A549 (cell line): ENCODE results near the gene TMEM200A.

ENCODE experiments used
- CBX2 ChIP-seq: fragments of 200-600 bp; sonication (generic); IDR thresholded peaks from 2 replicates; pipeline ENCODE4 v1.6.1; 2016; ENCODE audit warnings: low read depth, mild to moderate bottlenecking, borderline replicate concordance
- CBX8 ChIP-seq: fragments of 200-600 bp; sonication (generic); IDR thresholded peaks from 2 replicates; pipeline ENCODE4 v1.6.1; 2016
- CEBPB ChIP-seq, 2 experiments: fragments of >200 bp in 1 of 2; sonication (Bioruptor Twin) in 1 of 2; formaldehyde crosslinking in 1 of 2; IDR thresholded peaks; 2 replicates each; pipeline ENCODE4 v1.6.1; 2012 to 2016
- EHF ChIP-seq: fragments of 250-450 bp; sonication (Bioruptor Pico); IDR thresholded peaks from 2 replicates; pipeline ENCODE4 v1.5.0; 2020; ENCODE audit warnings: mild to moderate bottlenecking
- KDM1A ChIP-seq: fragments of 200-600 bp; sonication (generic); IDR thresholded peaks from 2 replicates; pipeline ENCODE4 v1.6.1; 2016; ENCODE audit warnings: low read depth, mild to moderate bottlenecking
- MYC ChIP-seq: IDR thresholded peaks from 2 replicates; pipeline ENCODE4 v1.6.1; 2012; ENCODE audit warnings: mild to moderate bottlenecking, inconsistent platforms, low read length, improper control_type of control experiment, borderline replicate concordance
- POLR2A ChIP-seq: IDR thresholded peaks from 2 replicates; pipeline ENCODE4 v1.6.1; 2012; ENCODE audit warnings: mild to moderate bottlenecking, low read length
- POLR2AphosphoS2 ChIP-seq: conservative IDR thresholded peaks from 2 replicates; pipeline ENCODE4 v1.6.1; 2012; ENCODE audit warnings: low read length, improper control_type of control experiment, inconsistent platforms
- RARB ChIP-seq: fragments of 250-450 bp; sonication (Bioruptor Pico); IDR thresholded peaks from 2 replicates; pipeline ENCODE4 v1.8.0; 2021; ENCODE audit warnings: mild to moderate bottlenecking, moderate library complexity
- REST ChIP-seq: fragments of 200-600 bp; sonication (generic); IDR thresholded peaks from 2 replicates; pipeline ENCODE4 v1.6.1; 2016; ENCODE audit warnings: antibody characterized with exemption, mild to moderate bottlenecking, moderate library complexity
- SMC3 ChIP-seq: fragments of >200 bp; sonication (Bioruptor Twin); formaldehyde crosslinking; IDR thresholded peaks from 3 replicates; pipeline ENCODE4 v1.6.1; 2018; ENCODE audit warnings: inconsistent platforms
- ZFP36 ChIP-seq: fragments of 450-650 bp; IDR thresholded peaks from 2 replicates; pipeline ENCODE4 v1.6.1; 2014; ENCODE audit warnings: borderline replicate concordance; ENCODE audit not compliant: partially characterized antibody
- TF ChIP-seq, protein P1 (sequence below): fragments of >200 bp; sonication (Bioruptor Twin); formaldehyde crosslinking; IDR thresholded peaks from 3 replicates; pipeline ENCODE4 v1.5.1; 2016

DNA sequence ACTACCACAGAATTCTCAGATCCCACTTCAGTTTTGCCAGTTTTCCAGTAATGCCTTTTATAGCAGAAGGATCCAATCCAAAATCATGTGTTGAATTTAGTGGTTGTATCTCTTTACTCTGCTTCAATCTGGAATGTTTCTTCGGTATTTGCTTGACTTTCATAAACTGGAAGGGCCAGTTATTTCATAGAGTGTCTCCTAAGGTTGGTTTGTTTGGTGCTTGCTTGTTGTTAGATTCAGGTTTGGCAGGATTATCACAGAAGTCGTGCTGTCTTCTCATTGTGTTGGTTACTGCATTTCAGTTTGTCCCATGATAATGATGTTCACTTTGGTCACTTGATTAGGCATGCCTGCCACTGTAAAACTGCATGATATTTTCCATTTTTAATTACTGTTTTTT is 45.7 kb downstream of the TMEM200A start:
- TF ChIP-seq, protein P1, sequence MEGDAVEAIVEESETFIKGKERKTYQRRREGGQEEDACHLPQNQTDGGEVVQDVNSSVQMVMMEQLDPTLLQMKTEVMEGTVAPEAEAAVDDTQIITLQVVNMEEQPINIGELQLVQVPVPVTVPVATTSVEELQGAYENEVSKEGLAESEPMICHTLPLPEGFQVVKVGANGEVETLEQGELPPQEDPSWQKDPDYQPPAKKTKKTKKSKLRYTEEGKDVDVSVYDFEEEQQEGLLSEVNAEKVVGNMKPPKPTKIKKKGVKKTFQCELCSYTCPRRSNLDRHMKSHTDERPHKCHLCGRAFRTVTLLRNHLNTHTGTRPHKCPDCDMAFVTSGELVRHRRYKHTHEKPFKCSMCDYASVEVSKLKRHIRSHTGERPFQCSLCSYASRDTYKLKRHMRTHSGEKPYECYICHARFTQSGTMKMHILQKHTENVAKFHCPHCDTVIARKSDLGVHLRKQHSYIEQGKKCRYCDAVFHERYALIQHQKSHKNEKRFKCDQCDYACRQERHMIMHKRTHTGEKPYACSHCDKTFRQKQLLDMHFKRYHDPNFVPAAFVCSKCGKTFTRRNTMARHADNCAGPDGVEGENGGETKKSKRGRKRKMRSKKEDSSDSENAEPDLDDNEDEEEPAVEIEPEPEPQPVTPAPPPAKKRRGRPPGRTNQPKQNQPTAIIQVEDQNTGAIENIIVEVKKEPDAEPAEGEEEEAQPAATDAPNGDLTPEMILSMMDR: no peak
- TF ChIP-seq POLR2A (no peak), ZFP36 (no peak), CBX2 (no peak), MYC (no peak), CEBPB (IDR thresholded peaks at IDR 0.05) (no peak), CBX8 (no peak), KDM1A (no peak), EHF (CRISPR knock-in tag) (no peak), SMC3 (no peak), RARB (no peak), REST (no peak), POLR2AphosphoS2 (no peak)
